ENCODE results near the gene AANAT. TPM values are rescaled to one million over a fixed set of nuclear protein-coding genes. Genes with fewer than 3 reads are reported as not detected.

The AANAT gene
- total RNA-seq, 4 donors from 2014 or later, result not detected

DNA sequence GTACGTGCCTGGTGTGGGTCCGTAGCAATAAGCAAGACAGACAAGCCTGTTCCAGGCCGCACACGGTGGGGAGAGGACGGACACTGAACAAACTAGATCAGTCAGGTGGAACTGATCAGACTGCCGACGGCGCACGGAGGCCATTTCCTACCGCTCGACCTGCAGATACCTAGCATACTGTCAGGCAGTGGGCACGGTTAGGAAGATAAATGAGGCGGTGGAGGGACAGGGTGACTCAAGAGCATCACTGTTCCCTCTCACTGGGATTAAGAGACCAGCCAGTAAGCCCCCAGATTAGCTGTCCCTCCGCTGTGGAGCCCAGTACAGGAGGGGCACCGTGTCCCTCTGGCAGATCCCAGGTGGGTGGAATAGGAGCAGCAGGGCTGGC is 4.8 kb downstream of the AANAT start:
- no peak for DNase-seq
- TF ChIP-seq POLR2A (IDR thresholded peaks at IDR 0.05), result no peak
- TF ChIP-seq, protein P1, sequence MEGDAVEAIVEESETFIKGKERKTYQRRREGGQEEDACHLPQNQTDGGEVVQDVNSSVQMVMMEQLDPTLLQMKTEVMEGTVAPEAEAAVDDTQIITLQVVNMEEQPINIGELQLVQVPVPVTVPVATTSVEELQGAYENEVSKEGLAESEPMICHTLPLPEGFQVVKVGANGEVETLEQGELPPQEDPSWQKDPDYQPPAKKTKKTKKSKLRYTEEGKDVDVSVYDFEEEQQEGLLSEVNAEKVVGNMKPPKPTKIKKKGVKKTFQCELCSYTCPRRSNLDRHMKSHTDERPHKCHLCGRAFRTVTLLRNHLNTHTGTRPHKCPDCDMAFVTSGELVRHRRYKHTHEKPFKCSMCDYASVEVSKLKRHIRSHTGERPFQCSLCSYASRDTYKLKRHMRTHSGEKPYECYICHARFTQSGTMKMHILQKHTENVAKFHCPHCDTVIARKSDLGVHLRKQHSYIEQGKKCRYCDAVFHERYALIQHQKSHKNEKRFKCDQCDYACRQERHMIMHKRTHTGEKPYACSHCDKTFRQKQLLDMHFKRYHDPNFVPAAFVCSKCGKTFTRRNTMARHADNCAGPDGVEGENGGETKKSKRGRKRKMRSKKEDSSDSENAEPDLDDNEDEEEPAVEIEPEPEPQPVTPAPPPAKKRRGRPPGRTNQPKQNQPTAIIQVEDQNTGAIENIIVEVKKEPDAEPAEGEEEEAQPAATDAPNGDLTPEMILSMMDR (IDR thresholded peaks at IDR 0.05), result no peak
- H3K27me3 ChIP-seq, result no peaks in the 10 kb centered on the region
- H3K36me3 ChIP-seq, result no peaks in the 10 kb centered on the region
- intact Hi-C loops (cut with DNase I; ENCODE audit: low total_unique reads), result no loop called here
- no peaks in the 10 kb centered on the region for H3K9me3 ChIP-seq
- H3K4me1 ChIP-seq, result no peaks in the 10 kb centered on the region
- H3K27ac ChIP-seq, result no peak overlapping the region
- H3K4me3 ChIP-seq, result no peak overlapping the region

DNA sequence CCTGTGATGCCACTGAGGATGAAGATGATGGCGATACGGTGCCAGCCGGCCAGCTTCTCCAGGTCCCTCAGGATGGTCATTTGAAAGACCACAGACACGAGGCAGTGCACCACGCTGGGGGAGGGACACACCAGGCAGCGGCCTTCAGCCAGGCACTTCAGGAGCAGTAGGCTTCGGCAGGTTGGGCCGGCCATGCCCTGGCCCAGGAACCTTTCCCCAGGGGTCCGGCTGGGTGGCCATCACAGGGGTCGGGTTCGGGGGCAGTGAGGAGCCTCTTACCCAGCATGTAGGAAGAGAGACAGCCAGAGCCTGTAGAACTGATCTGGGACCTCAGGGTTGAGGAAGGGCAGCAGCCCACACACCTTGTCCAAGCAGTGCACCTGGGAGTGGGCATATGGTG is 5.3 kb downstream of the AANAT start:
- no peaks in the 10 kb centered on the region for H3K9me3 ChIP-seq
- no peaks in the 10 kb centered on the region for H3K4me1 ChIP-seq
- H3K36me3 ChIP-seq, result no peaks in the 10 kb centered on the region
- no peaks in the 10 kb centered on the region for H3K27me3 ChIP-seq
- H3K4me3 ChIP-seq, result no peak overlapping the region
- no peak for DNase-seq
- no peak overlapping the region for H3K27ac ChIP-seq
- no peak for TF ChIP-seq POLR2A (IDR thresholded peaks at IDR 0.05)
- intact Hi-C loops (cut with DNase I; ENCODE audit: low total_unique reads), result no loop called here

DNA sequence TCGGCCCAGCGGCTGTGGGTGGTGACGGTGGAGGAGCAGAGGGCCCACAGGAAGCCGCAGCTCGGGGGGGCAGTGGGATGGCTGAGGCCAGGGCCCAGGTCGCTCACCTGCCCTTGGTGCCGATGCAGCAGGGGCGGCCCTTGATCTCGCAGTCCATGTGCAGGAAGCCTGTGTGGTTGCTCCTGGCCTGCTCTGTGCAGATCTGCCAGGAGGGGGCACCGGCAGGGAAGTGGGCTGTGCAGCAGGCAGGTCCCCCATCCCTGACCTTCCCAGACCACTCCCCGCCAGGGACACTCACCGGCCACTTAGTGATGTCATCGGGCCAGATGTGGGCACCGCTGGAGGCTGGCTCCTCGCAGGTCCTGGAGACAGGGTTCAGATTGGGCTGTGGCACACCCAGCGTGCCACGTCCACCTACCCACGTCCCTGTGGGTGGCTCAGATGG is 6.2 kb downstream of the AANAT start:
- intact Hi-C loops (cut with DNase I; ENCODE audit: low total_unique reads), result no loop called here
- no peaks in the 10 kb centered on the region for H3K9me3 ChIP-seq
- no peak for DNase-seq
- no peak for TF ChIP-seq POLR2A (IDR thresholded peaks at IDR 0.05)
- TF ChIP-seq, protein P1 (IDR thresholded peaks at IDR 0.05), result no peak
- H3K4me3 ChIP-seq, result no peak overlapping the region
- H3K27me3 ChIP-seq, result no peaks in the 10 kb centered on the region
- no peaks in the 10 kb centered on the region for H3K36me3 ChIP-seq
- no peak overlapping the region for H3K27ac ChIP-seq
- no peaks in the 10 kb centered on the region for H3K4me1 ChIP-seq

DNA sequence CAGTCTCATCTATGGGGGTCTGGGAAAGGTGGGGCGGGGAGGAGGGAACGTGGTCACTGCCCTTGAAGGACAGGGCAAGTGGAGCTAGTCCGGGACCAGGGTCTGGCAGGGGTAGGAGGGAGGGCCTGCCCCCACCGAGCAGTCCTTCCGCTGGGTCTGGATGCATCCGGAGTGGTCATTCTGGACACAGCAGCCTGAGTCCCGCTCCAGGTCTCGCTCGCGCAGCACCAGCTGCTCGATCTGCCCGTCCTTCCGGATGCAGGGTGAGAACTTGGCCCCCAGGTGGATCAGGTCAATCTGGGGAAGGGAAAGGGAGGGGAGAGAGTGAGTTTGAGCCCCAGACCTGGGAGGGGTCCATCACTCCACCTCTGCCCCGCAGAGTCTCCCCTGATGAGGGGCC is 6.8 kb downstream of the AANAT start:
- intact Hi-C loops (cut with DNase I; ENCODE audit: low total_unique reads), result no loop called here

DNA sequence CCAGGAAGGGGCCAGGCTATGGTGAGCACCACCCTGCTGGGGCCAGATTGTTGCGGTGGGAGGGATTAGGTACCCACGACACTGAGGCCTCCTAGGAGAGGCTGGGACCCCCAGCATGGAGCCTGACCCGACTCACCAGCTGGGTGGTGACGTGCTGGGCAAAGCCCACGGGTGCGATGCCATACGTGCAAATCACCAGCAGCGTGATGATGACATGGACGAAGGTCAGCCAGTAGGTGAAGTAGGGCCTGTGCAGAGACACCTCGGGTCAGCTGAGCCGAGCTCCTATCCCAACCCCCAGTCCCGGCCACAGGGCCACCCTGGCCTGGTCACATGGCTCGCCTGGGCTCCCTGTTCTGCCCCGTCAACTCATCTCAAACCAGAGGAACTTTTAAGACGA is 7.5 kb downstream of the AANAT start:
- TF ChIP-seq, protein P1 (IDR thresholded peaks at IDR 0.05), result no peak
- TF ChIP-seq POLR2A (IDR thresholded peaks at IDR 0.05), result no peak
- no peaks in the 10 kb centered on the region for H3K9me3 ChIP-seq
- H3K4me3 ChIP-seq, result no peak overlapping the region
- no peak for DNase-seq
- no peaks in the 10 kb centered on the region for H3K27me3 ChIP-seq
- H3K4me1 ChIP-seq, result no peaks in the 10 kb centered on the region
- H3K27ac ChIP-seq, result no peak overlapping the region
- intact Hi-C loops (cut with DNase I; ENCODE audit: low total_unique reads), result no loop called here
- H3K36me3 ChIP-seq, result no peaks in the 10 kb centered on the region

More for the DNA sequence above, 6.8 kb downstream of the AANAT start:
- no peaks in the 10 kb centered on the region for H3K4me1 ChIP-seq
- no peak for DNase-seq
- no peak overlapping the region for H3K27ac ChIP-seq
- no peaks in the 10 kb centered on the region for H3K36me3 ChIP-seq
- no peak for TF ChIP-seq POLR2A (IDR thresholded peaks at IDR 0.05)
- TF ChIP-seq, protein P1 (IDR thresholded peaks at IDR 0.05), result no peak
- H3K9me3 ChIP-seq, result no peaks in the 10 kb centered on the region
- H3K4me3 ChIP-seq, result no peak overlapping the region
- no peaks in the 10 kb centered on the region for H3K27me3 ChIP-seq

DNA sequence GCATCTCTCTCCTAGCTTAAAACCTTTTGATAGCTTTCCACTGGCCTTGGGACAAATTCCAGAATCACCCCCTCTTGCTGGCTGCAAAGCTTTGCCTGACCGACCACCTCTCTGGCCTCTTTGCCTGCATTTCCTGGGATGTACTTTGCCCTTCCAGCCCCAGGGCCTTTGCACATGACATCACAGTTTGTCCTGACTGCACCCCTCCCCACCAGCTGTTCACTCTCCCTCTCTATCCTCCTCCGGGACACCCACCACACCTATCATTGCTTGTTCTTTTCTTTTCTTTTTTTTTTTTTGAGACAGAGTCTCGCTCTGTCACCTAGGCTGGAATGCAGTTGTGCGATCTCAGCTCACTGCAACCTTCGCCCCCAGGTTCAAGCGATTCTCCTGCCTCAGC is 7.9 kb downstream of the AANAT start:
- no peak overlapping the region for H3K4me3 ChIP-seq
- H3K4me1 ChIP-seq, result no peaks in the 10 kb centered on the region
- H3K9me3 ChIP-seq, result no peaks in the 10 kb centered on the region
- intact Hi-C loops (cut with DNase I; ENCODE audit: low total_unique reads), result no loop called here
- H3K27me3 ChIP-seq, result no peaks in the 10 kb centered on the region
- H3K36me3 ChIP-seq, result no peaks in the 10 kb centered on the region
- no peak for DNase-seq
- TF ChIP-seq POLR2A (IDR thresholded peaks at IDR 0.05), result no peak
- TF ChIP-seq, protein P1 (IDR thresholded peaks at IDR 0.05), result no peak
- H3K27ac ChIP-seq, result no peak overlapping the region

All from uterus (tissue), 4 donors.